ENCODE measurements around the gene UTF1.

Gene UTF1

GRCh38 chr10:133196936-133197758, 32.9 kb upstream of the UTF1 start:
- no peak for DNase-seq

GRCh38 chr10:133197786-133198185, 32.2 kb upstream of the UTF1 start:
- no peak for DNase-seq

- no peak for DNase-seq
These were observed 31.8 kb upstream of the UTF1 start for GRCh38 chr10:133198206-133198605.

GRCh38 chr10:133198621-133199487, 31.2 kb upstream of the UTF1 start:
- DNase-seq: no peak

GRCh38 chr10:133199488-133199885, 30.5 kb upstream of the UTF1 start:
- no peak for DNase-seq

DNA sequence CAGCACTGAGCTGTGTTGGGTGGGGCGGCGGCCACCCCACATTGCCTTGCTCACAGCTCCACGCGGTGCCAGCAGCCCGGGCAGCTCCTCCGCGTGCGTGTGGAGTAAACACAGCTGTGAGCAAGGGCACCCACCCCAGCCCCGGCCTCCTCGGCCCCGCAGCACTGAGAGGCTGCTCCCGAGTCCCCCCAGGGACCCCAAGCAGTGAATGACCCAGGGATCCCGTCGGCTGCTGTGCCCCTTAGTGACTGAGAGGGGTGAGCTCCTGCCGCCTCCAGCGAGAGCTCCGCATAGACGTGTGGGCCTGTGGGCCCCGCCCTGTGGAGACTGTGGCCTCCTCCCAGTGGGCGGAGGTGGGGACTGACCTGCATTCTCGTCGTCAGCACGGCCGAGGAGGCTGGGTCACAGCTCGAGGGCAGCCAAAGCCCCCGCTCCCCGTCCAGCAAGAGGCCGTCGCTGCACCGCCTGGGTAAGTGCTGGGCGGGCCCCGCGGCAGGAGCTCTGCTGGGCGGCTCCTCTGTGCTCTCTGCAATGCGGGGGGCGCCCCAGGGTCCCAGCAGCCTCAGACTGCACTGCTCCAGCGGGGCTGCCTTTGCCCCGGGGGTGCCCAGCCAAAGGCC, 29.9 kb upstream of the UTF1 start:
- DNase-seq: no peak

DNA sequence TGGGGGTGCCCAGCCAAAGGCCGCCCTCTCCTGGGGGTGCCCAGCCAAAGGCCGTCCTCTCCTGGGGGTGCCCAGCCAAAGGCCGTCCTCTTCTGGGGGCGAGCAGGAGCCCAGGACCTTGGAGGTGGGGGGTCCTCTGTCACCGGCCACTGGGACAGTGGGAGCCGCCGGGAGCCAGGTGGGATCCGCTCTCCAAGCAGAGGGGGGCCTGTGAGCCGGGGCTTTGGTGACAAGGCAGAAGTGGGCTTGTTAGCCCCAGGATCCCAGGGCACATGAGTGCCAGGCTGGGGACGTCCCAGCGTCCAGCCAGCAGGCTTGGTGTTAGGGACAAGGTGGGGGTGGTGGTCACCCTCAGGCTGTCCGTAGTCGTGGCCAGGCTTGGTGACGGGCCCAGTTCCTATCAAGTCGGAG, 29.4 kb upstream of the UTF1 start:
- DNase-seq: no peak

GRCh38 chr10:133201151-133201947, 28.7 kb upstream of the UTF1 start:
- DNase-seq: no peak

- no peak for DNase-seq
These were observed 27.9 kb upstream of the UTF1 start for GRCh38 chr10:133201948-133202725.

DNA sequence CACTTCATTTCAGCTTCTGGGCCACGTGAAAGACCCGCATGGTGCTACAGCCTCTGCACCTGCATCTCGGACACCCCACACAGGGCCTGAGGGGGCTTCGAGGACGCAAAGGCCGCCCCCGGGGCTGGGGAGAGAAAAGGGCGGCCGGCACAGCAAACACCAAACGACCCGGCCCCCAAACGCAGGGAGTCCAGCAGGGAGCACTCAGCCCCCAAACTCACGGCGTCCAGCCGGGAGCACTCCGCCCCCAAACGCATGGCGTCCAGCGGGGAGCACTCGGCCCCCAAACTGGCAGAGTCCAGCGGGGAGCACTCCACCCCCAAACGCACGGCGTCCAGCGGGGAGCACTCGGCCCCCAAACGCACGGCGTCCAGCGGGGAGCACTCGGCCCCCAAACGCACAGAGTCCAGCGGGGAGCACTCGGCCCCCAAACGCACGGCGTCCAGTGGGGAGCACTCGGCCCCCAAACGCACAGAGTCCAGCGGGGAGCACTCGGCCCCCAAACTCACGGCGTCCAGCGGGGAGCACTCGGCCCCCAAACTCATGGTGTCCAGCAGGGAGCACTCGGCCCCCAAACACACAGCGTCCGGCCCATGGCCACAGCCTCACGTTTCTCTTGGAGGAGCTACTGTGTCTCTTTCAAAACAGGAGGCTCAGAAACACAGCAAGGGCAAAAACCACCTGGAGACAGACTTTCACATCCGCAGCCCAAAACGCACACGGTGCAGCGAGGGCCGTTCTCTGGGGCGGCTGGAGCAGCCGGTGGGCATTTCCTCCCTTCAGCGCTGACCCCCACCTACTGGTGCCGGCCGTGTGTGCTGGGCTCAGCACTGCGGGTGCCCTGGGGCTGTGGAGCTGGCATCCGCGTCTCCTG, 27.0 kb upstream of the UTF1 start:
- no peak for DNase-seq

DNA sequence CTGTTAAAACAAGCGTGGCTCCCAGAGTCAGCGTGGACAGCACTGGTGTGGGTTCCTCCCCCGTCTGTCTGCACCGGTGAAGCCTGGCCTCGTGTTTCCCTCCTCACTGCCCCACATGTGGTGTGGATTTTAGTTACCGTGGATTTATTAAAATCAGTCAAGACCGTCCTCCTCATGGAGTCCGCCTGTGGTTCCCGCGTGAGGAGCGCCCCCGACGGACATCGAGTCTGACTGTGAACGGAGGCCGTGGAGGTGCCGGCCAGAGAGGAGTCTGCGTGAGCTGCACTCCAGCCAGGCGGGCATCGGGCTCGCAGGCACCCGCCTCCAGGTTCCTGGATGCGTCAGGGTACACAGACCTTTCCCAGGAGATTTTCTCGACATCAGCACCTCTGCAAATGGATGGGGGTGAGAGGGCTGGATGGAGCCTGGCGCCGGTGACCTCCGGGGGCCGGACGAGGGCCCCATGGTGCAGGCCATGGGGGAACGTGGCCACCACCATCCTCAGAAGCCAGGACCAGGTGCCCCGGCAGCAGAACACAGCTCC, 26.3 kb upstream of the UTF1 start:
- DNase-seq: no peak

GRCh38 chr10:133204226-133205015, 25.6 kb upstream of the UTF1 start:
- DNase-seq: no peak

- no peak for DNase-seq
These were observed 24.9 kb upstream of the UTF1 start for GRCh38 chr10:133205146-133205545.

- no peak for DNase-seq
These were observed 23.5 kb upstream of the UTF1 start for GRCh38 chr10:133206356-133207040.

- no peak for DNase-seq
These were observed 22.9 kb upstream of the UTF1 start for GRCh38 chr10:133207041-133207600.

GRCh38 chr10:133207627-133208026, 22.4 kb upstream of the UTF1 start:
- DNase-seq: no peak

- no peak for DNase-seq
These were observed 21.6 kb upstream of the UTF1 start for GRCh38 chr10:133208466-133208865.

DNA sequence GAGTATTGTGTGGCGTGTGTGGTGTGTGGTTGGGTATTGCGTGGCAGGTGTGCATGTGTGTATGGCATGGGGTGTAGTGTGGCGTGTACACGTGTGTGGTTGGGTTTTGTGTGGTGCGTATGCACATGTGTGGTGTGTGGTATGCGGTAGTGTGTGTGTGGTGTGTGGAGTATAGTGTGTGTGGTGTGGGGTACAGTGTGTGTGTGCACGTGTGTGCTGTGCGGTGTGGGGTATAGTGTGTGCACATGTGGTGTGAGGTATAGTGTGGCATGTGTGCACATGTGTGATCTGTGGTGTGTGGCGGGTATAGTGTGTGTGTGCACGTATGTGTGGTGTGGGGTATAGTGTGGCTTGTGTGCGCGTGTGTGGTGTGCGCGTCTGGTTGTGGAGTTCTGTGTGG, 20.9 kb upstream of the UTF1 start:
- no peak for DNase-seq

- DNase-seq: no peak
These were observed 20.4 kb upstream of the UTF1 start for GRCh38 chr10:133209641-133210040.
